IMR-90 (cell line): Measurements from ENCODE around the gene CXCR6. TPM values are rescaled to one million over a fixed set of nuclear protein-coding genes. Genes with fewer than 3 reads are reported as not detected.

Experiments
- ATAC-seq: fragments of 200-7000 bp; cut with Tn5 transposase; 2 replicates; pipeline ENCODE4 v1.9.1; 2020; ENCODE audit warnings: low read depth, mild to moderate bottlenecking, moderate library complexity
- BruUV-seq: library from RNA; stranded (reverse); fragments of 400-500 nt; replicated peaks from 2 replicates; lab custom pipeline; 2021; lab: Mats Ljungman, UMichigan
- CTCF ChIA-PET: fragments of 300-600 bp; formaldehyde crosslinking; extraction: SDS; loops from one replicate; lab custom pipeline; 2021; ENCODE audit warnings: antibody characterized with exemption; lab: Yijun Ruan, JAX
- POLR2A ChIA-PET: fragments of 300-600 bp; sonication (Branson Sonifier 250); formaldehyde crosslinking; loops from one replicate; lab custom pipeline; 2022; ENCODE audit warnings: antibody characterized with exemption; ENCODE audit not compliant: unreplicated experiment; lab: Charles Lee
- DNase-seq: peaks from one replicate; pipeline ENCODE4 v3.0.0; 2013
- H2AFZ ChIP-seq: replicated peaks from 2 replicates; pipeline ENCODE3; 2013; ENCODE audit warnings: low read length, mild to moderate bottlenecking; ENCODE audit not compliant: poor library complexity
- H2AK5ac ChIP-seq: 2 replicates; pipeline ENCODE4 v1.6.1; 2013; ENCODE audit warnings: low read depth, low read length, inconsistent platforms
- H2AK9ac ChIP-seq: replicated peaks from 2 replicates; pipeline ENCODE3; 2013; ENCODE audit warnings: mild to moderate bottlenecking, low read depth, low read length, moderate library complexity; ENCODE audit not compliant: poor library complexity
- H2BK120ac ChIP-seq: 2 replicates; pipeline ENCODE4 v1.6.1; 2013; ENCODE audit warnings: low read depth, low read length, inconsistent platforms
- H2BK15ac ChIP-seq: 3 replicates; pipeline ENCODE4 v1.6.1; 2013; ENCODE audit warnings: low read depth, low read length, inconsistent platforms
- H2BK20ac ChIP-seq: 2 replicates; pipeline ENCODE4 v1.6.1; 2013; ENCODE audit warnings: low read depth, mild to moderate bottlenecking, inconsistent platforms, low read length, moderate library complexity
- H2BK5ac ChIP-seq: 2 replicates; pipeline ENCODE4 v1.6.1; 2013; ENCODE audit warnings: mild to moderate bottlenecking, low read depth, low read length, inconsistent platforms; ENCODE audit not compliant: poor library complexity, severe bottlenecking
- H3K14ac ChIP-seq: replicated peaks from 2 replicates; pipeline ENCODE4 v1.6.1; 2013; ENCODE audit warnings: low read depth, low read length, inconsistent platforms
- H3K18ac ChIP-seq: 2 replicates; pipeline ENCODE4 v1.6.1; 2013; ENCODE audit warnings: low read depth, low read length, control low read depth
- H3K23ac ChIP-seq: 2 replicates; pipeline ENCODE4 v1.6.1; 2013; ENCODE audit warnings: low read depth, low read length, inconsistent platforms
- H3K27ac ChIP-seq: 2 replicates; pipeline ENCODE4 v1.5.1; 2013; ENCODE audit warnings: mild to moderate bottlenecking, control low read depth, low read length; ENCODE audit not compliant: insufficient read depth
- H3K27me3 ChIP-seq: 2 replicates; pipeline ENCODE4 v1.6.1; 2013; ENCODE audit warnings: low read length; ENCODE audit not compliant: control insufficient read depth, insufficient read depth
- H3K36me3 ChIP-seq: 2 replicates; pipeline ENCODE4 v1.6.1; 2013; ENCODE audit warnings: low read length, mixed read lengths; ENCODE audit not compliant: control insufficient read depth, insufficient read depth
- H3K4ac ChIP-seq: 2 replicates; pipeline ENCODE4 v1.6.1; 2013; ENCODE audit warnings: low read depth, low read length, inconsistent platforms
- H3K4me1 ChIP-seq: 2 replicates; pipeline ENCODE4 v1.6.1; 2013; ENCODE audit warnings: low read length, mixed read lengths; ENCODE audit not compliant: control insufficient read depth, insufficient read depth
- H3K4me2 ChIP-seq: 2 replicates; pipeline ENCODE4 v1.6.1; 2013; ENCODE audit warnings: low read depth, mild to moderate bottlenecking, control low read depth, low read length, moderate library complexity
- H3K4me3 ChIP-seq: 2 replicates; pipeline ENCODE4 v1.5.1; 2013; ENCODE audit warnings: low read depth, mild to moderate bottlenecking, control low read depth, low read length, moderate library complexity; ENCODE audit not compliant: insufficient read depth
- H3K56ac ChIP-seq: 2 replicates; pipeline ENCODE4 v1.6.1; 2013; ENCODE audit warnings: low read length, inconsistent platforms; ENCODE audit not compliant: insufficient read depth; ENCODE audit errors: extremely low read depth
- H3K79me1 ChIP-seq, 2 experiments: 2 replicates each; pipeline ENCODE4 v1.6.1; 2013; ENCODE audit warnings: low read length in 2 of 2, inconsistent platforms in 1 of 2, low read depth in 1 of 2
- H3K9ac ChIP-seq: 2 replicates; pipeline ENCODE4 v1.6.1; 2013; ENCODE audit warnings: low read depth, low read length, control low read depth
- H3K9me1 ChIP-seq: 2 replicates; pipeline ENCODE4 v1.6.1; 2013; ENCODE audit warnings: low read length, inconsistent platforms; ENCODE audit not compliant: insufficient read depth
- H3K9me3 ChIP-seq: 2 replicates; pipeline ENCODE4 v1.6.1; 2013; ENCODE audit warnings: low read length; ENCODE audit not compliant: control insufficient read depth, insufficient read depth
- H4K20me1 ChIP-seq: 2 replicates; pipeline ENCODE4 v1.6.1; 2013; ENCODE audit warnings: low read length, inconsistent platforms; ENCODE audit not compliant: insufficient read depth
- H4K5ac ChIP-seq: 2 replicates; pipeline ENCODE4 v1.6.1; 2013; ENCODE audit warnings: mild to moderate bottlenecking, low read depth, low read length, control low read depth
- H4K8ac ChIP-seq, 2 experiments: 2 replicates each; pipeline ENCODE4 v1.6.1; 2013; ENCODE audit warnings: low read depth in 2 of 2, low read length in 2 of 2, control low read depth in 1 of 2, inconsistent platforms in 1 of 2
- H4K91ac ChIP-seq: 2 replicates; pipeline ENCODE4 v1.6.1; 2013; ENCODE audit warnings: low read depth, low read length, inconsistent platforms; ENCODE audit not compliant: insufficient read depth
- BHLHE40 ChIP-seq: fragments of 150-350 bp; IDR thresholded peaks from 2 replicates; pipeline ENCODE4 v1.6.1; 2016; ENCODE audit warnings: mild to moderate bottlenecking, low read depth, low read length
- CHD1 ChIP-seq: IDR thresholded peaks from 2 replicates; pipeline ENCODE4 v1.6.1; 2012; ENCODE audit warnings: low read depth, low read length, improper control_type of control experiment
- MXI1 ChIP-seq: IDR thresholded peaks from 2 replicates; pipeline ENCODE4 v1.6.1; 2012; ENCODE audit warnings: low read depth, mild to moderate bottlenecking, low read length, moderate library complexity, borderline replicate concordance
- SMC3 ChIP-seq: fragments of 150-350 bp; IDR thresholded peaks from 2 replicates; pipeline ENCODE4 v1.6.1; 2016; ENCODE audit warnings: low read depth, mild to moderate bottlenecking, antibody characterized with exemption, low read length, moderate library complexity
- WGBS, 2 experiments: methylation state at CpG; one replicate each; pipeline versions ENCODE4 v1.1.5 to v1.1.7; 2013; ENCODE audit warnings: missing lambda C conversion rate in 2 of 2; ENCODE audit not compliant: insufficient read length in 1 of 2; ENCODE audit errors: extremely low coverage in 2 of 2; 5-methylcytosine and 5-hydroxymethylcytosine counted together
- dilution Hi-C: fragments of 300-500 bp; cut with HindIII; formaldehyde crosslinking; loops from one replicate; pipeline ENCODE4 v1.14.3; 2018; ENCODE audit warnings: low sequenced_read_pairs; ENCODE audit not compliant: unreplicated experiment
- in situ Hi-C: fragments of 300-500 bp; cut with MboI; formaldehyde crosslinking; loops from 3 replicates; pipeline ENCODE4 v1.14.3; 2019; ENCODE audit warnings: low sequenced_read_pairs, inconsistent platforms, mixed read lengths
- intact Hi-C: fragments of 100-400 bp; cut with micrococcal nuclease; formaldehyde crosslinking; loops from 2 replicates; pipeline ENCODE4 v1.10.0; 2022
- polyA plus RNA-seq, 3 experiments: library from polyadenylated mRNA; depleted of rRNA; stranded (reverse); fragments of >200 nt; gene quantifications; 2 replicates each; pipeline ENCODE4 v1.2.3, GENCODE V29; 2012; ENCODE audit warnings: low replicate concordance in 1 of 3
- total RNA-seq: library from RNA; depleted of rRNA; stranded (reverse); fragments of >200 nt; gene quantifications from 2 replicates; pipeline ENCODE4 v1.2.3, GENCODE V29; 2012

The CXCR6 gene
- total and polyA plus RNA-seq, 2 of the 4 experiments (the other 2 are of a cell fraction) = not detected

DNA sequence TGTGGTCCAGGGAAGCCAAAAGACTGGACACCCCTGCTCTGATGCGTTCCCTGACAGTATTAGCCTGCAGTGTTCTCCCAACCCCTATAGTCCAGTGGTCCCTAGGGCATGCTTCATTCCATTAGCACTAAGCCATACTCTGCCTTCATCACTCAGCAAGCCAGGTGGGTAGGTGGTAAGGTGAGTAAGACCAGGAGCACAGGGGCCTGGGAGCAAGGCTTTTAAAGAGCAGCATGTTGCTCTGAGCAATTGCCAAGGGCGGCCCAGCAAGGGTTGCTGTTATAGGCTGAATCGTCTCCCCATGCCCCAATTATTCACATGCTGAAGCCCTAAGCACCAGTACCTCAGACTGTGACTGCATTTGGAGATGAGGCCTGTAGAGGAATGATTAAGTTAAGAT is 11.0 kb downstream of the CXCR6 start:
- in situ Hi-C loops = no loop called here
- no peak overlapping the region for H3K4ac ChIP-seq
- no peak overlapping the region for H2BK20ac ChIP-seq
- no peak overlapping the region for H2AK5ac ChIP-seq
- no peak overlapping the region for H2BK5ac ChIP-seq
- no CpG with 5 or more reads among the region's 3 CpGs for WGBS, 2 experiments
- no peaks in the 10 kb centered on the region for H3K27me3 ChIP-seq
- DNase-seq (no peak), ATAC-seq (no peak)
- H3K4me3 ChIP-seq = no peak overlapping the region
- H3K56ac ChIP-seq = no peak overlapping the region
- no peak overlapping the region for H4K5ac ChIP-seq
- ChIA-PET CTCF (interaction anchor here (0.7 kb wide), 1 partner anchor 1219 kb away, joined by 4 read pairs; no protein-coding TSS in a partner anchor), POLR2A (no interaction called here)
- dilution Hi-C loops = no loop called here
- H4K20me1 ChIP-seq = no peaks in the 10 kb centered on the region
- no peak overlapping the region for H3K18ac ChIP-seq
- H3K9me3 ChIP-seq = no peaks in the 10 kb centered on the region
- intact Hi-C loops = no loop called here
- H3K36me3 ChIP-seq = peaks cover 74% of the 10 kb centered on the region
- no TSS peak for BruUV-seq
- no peak overlapping the region for H3K27ac ChIP-seq
- peaks cover 18% of the 10 kb centered on the region for H3K9me1 ChIP-seq
- H3K79me1 ChIP-seq = no peaks in the 10 kb centered on the region
- H2BK15ac ChIP-seq = no peak overlapping the region
- H3K14ac ChIP-seq = no peak overlapping the region
- H4K8ac ChIP-seq = no peak overlapping the region
- H2AFZ ChIP-seq = no peak overlapping the region
- no peak overlapping the region for H3K23ac ChIP-seq
- no peak for TF ChIP-seq CHD1
- no peak for TF ChIP-seq SMC3
- TF ChIP-seq BHLHE40 = no peak
- TF ChIP-seq MXI1 = no peak
- H2AK9ac ChIP-seq = no peak overlapping the region
- H4K91ac ChIP-seq = no peak overlapping the region
- H3K4me1 ChIP-seq = peaks cover 11% of the 10 kb centered on the region
- H3K9ac ChIP-seq = no peak overlapping the region
- no peak overlapping the region for H2BK120ac ChIP-seq
- H3K4me2 ChIP-seq = no peak overlapping the region
